ENCODE measurements around the gene ACTR5. TPM values are rescaled to one million over a fixed set of nuclear protein-coding genes. Genes with fewer than 3 reads are reported as not detected.
"Not testable (repeated sequence)": the region's sequence is repeated elsewhere in the genome, so short reads cannot be mapped to it uniquely, and the experiment has no call there.

Gene ACTR5
- total RNA-seq, 2 experiments from 2014 or later = 7.8 to 8.1 TPM

DNA sequence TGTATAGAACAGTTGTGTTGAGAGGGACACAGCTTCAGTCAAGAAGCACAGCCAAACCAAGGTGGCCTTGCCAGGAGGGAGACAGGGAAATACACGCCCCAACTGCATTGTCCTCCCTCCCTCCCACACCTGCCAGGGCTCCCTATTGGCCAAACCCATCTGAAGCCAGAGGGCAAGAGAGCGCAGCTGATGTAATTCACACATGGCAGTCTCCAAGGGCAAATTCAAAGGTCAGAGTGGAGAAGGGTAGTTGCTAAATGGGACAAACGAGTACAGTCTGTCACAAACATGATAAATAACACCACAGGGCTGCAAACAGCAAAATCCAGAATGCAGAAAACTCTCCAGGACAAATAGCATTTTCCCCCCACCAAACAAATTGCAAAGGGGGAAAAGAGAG, 34.0 kb downstream of the ACTR5 start:
- H3K4me3 Mint-ChIP-seq = no peak overlapping the region
- no peak overlapping the region for H3K27ac Mint-ChIP-seq
- H3K4me1 Mint-ChIP-seq = no peaks in the 10 kb centered on the region
- CTCF ChIA-PET = interaction anchor here (1.4 to 1.5 kb wide), 2 partner anchors 17 to 111 kb away, joined by 3 to 4 read pairs; no protein-coding TSS in a partner anchor
- no peaks in the 10 kb centered on the region for H3K9me3 Mint-ChIP-seq
- H3K27me3 Mint-ChIP-seq = no peaks in the 10 kb centered on the region
- H3K36me3 Mint-ChIP-seq (ENCODE audit: low read depth) = no peaks in the 10 kb centered on the region
- no peak for DNase-seq
- POLR2A ChIA-PET = no interaction called here

DNA sequence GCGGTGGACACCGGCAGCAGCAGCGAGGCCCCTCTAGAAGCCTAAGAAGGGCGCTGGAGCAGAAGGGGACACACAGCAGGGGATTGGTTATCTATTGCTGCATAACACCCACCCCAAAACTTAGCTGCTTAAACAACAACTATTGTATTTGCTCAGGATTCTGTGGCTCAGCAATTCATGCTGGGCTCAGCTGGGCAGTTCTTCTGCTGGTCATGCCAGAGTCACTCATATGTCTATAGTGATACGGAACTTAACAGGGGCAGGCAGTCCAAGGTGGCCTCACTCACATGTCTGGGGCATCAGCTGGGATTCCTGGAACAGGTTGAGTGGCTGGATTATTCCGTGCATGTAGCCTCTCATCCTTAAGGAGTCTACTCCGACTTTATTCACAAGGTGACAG, 39.6 kb downstream of the ACTR5 start:
- Mint-ChIP-seq H3K27ac (no peak overlapping the region), H3K9me3 (no peaks in the 10 kb centered on the region), H3K27me3 (no peaks in the 10 kb centered on the region), H3K36me3 (ENCODE audit: low read depth) (no peaks in the 10 kb centered on the region), H3K4me3 (no peak overlapping the region), H3K4me1 (peaks cover 6% of the 10 kb centered on the region)
- no peak for DNase-seq
- CTCF ChIA-PET = interaction anchor here (0.6 to 1.8 kb wide), 3 partner anchors 10 to 12 kb away, joined by 3 to 11 read pairs (median 6); no protein-coding TSS in a partner anchor
- POLR2A ChIA-PET = no interaction called here

- Mint-ChIP-seq H3K27ac (no peak overlapping the region), H3K4me3 (no peak overlapping the region), H3K4me1 (peaks cover 18% of the 10 kb centered on the region), H3K27me3 (no peaks in the 10 kb centered on the region), H3K36me3 (ENCODE audit: low read depth) (no peaks in the 10 kb centered on the region), H3K9me3 (no peaks in the 10 kb centered on the region)
- CTCF ChIA-PET = interaction anchor here (0.6 to 1.7 kb wide), 4 partner anchors 10 to 1655 kb away, joined by 3 to 7 read pairs (median 4); partner anchors contain the start of gene ACTR5
- no peak for DNase-seq
- POLR2A ChIA-PET = no interaction called here
Measured at GRCh38 chr20:38789503-38790199, 41.4 kb downstream of the ACTR5 start.

GRCh38 chr20:38790200-38791053, 42.2 kb downstream of the ACTR5 start:
- no peaks in the 10 kb centered on the region for H3K9me3 Mint-ChIP-seq
- no peak overlapping the region for H3K27ac Mint-ChIP-seq
- H3K27me3 Mint-ChIP-seq = no peaks in the 10 kb centered on the region
- peaks cover 20% of the 10 kb centered on the region for H3K4me1 Mint-ChIP-seq
- H3K4me3 Mint-ChIP-seq = no peak overlapping the region
- ChIA-PET POLR2A (no interaction called here), CTCF (interaction anchor here (0.8 to 1.7 kb wide), 5 partner anchors 9 to 103 kb away, joined by 3 to 7 read pairs (median 4); partner anchors contain the start of gene ACTR5)
- H3K36me3 Mint-ChIP-seq (ENCODE audit: low read depth) = no peaks in the 10 kb centered on the region
- DNase-seq = peak; percentile 71

DNA sequence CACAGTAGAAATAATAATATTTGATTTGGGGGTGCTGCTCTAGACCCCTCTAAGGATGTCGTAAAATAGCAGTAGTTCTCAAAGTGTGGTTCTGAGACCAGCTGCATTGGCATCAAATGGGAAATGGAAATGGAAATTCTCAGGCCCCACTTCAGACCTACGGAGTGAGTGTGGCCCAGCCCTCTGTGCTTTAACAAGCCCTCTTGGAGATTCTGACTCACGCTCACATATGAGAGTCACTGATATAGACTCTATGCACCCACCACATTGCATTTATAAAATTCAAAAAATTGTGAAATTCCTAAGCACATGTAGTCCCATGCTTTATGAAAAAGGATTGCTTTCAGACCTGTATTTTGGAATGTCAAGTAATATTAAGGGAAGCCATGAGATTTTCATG, 43.0 kb downstream of the ACTR5 start:
- CTCF ChIA-PET = interaction anchor here (0.8 to 1.0 kb wide), 2 partner anchors 25 to 28 kb away, joined by 3 to 4 read pairs; no protein-coding TSS in a partner anchor
- no peak overlapping the region for H3K27ac Mint-ChIP-seq

GRCh38 chr20:38791940-38792339, 43.7 kb downstream of the ACTR5 start:
- H3K27me3 Mint-ChIP-seq = no peaks in the 10 kb centered on the region
- CTCF ChIA-PET = no interaction called here
- POLR2A ChIA-PET = no interaction called here
- H3K9me3 Mint-ChIP-seq = peaks cover under 1% of the 10 kb centered on the region
- peaks cover under 1% of the 10 kb centered on the region for H3K36me3 Mint-ChIP-seq (ENCODE audit: low read depth)
- peaks cover 23% of the 10 kb centered on the region for H3K4me1 Mint-ChIP-seq
- no peak for DNase-seq
- no peak overlapping the region for H3K27ac Mint-ChIP-seq
- H3K4me3 Mint-ChIP-seq = no peak overlapping the region

More for the DNA sequence above, 43.0 kb downstream of the ACTR5 start:
- no peaks in the 10 kb centered on the region for H3K9me3 Mint-ChIP-seq
- no peaks in the 10 kb centered on the region for H3K36me3 Mint-ChIP-seq (ENCODE audit: low read depth)
- H3K4me3 Mint-ChIP-seq = no peak overlapping the region
- POLR2A ChIA-PET = no interaction called here
- H3K27me3 Mint-ChIP-seq = no peaks in the 10 kb centered on the region
- no peak for DNase-seq
- peaks cover 20% of the 10 kb centered on the region for H3K4me1 Mint-ChIP-seq

DNA sequence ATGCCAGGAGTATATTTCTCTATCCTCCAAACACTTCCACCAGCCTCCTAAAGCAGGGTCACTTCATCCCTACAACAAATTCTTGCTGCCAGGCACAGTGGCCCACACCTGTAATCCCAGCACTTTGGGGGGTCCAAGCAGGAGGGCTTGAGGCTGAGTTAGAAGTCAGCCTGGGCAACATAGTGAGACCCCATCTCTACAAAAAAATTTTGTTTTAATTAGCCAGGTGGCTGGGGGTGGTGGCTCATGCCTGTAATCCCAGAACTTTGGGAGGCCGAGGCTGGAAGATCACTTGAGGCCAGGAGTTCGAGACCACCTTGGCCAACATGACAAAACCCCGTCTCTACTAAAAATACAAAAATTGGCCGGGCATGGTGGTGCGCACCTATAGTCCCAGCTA, 45.8 kb downstream of the ACTR5 start:
- H3K4me3 Mint-ChIP-seq, DNase-seq, POLR2A ChIA-PET, H3K27me3 Mint-ChIP-seq, H3K27ac Mint-ChIP-seq: not testable (repeated sequence)
- CTCF ChIA-PET = interaction anchor here (0.7 kb wide), 1 partner anchor 9 kb away, joined by 8 read pairs; no protein-coding TSS in a partner anchor
- peaks cover 12% of the 10 kb centered on the region for H3K9me3 Mint-ChIP-seq
- peaks cover 12% of the 10 kb centered on the region for H3K36me3 Mint-ChIP-seq (ENCODE audit: low read depth)
- H3K4me1 Mint-ChIP-seq = peaks cover 39% of the 10 kb centered on the region

DNA sequence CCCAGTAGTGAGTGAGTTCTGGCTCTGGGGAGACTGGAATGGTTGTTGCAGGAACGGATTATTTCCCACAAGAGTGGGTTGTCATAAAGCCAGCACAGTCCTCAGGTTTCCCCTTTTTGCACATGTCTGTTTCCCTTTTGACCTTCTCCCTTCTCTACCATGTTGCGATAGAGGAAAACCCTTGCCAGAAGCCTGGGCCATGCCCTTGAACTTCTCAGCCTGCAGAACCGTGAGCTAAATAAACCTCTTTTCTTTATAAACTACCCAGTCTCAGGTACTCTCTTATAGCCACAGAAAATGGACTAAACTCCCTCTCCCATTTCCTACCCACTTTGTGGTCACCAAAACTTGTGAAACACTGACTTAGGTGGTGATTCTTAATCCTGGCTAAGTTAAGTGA, 50.0 kb downstream of the ACTR5 start:
- Mint-ChIP-seq H3K36me3 (ENCODE audit: low read depth) (peaks cover 17% of the 10 kb centered on the region), H3K9me3 (peaks cover 13% of the 10 kb centered on the region), H3K27ac (no peak overlapping the region), H3K27me3 (no peaks in the 10 kb centered on the region), H3K4me3 (no peak overlapping the region), H3K4me1 (peaks cover 53% of the 10 kb centered on the region)
- no peak for DNase-seq
- POLR2A ChIA-PET = no interaction called here
- CTCF ChIA-PET = interaction anchor here (0.9 to 2.0 kb wide), 5 partner anchors 8 to 17 kb away, joined by 3 to 7 read pairs (median 3); no protein-coding TSS in a partner anchor

DNA sequence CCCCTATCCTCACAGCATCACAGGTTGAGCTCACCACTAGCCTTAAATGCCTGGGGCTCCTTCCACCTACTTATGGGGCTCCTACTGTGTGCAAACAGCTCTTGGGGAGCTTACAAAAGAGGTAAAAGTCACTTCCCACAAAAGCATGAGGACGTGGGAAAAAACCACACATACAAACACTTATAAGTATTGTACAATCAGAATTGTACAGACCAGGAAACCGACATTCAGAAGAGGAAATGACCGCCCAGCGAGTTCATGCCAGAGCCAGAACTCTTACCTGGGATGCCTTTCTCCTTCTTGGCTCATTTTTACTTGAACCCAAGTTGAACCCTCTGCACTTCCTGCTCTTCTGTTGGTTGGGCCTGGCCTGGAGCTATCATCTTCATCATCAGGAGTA, 50.9 kb downstream of the ACTR5 start:
- DNase-seq = no peak
- peak overlapping the region; percentile 87 for H3K27ac Mint-ChIP-seq
- peak overlapping the region; percentile 36 for H3K4me3 Mint-ChIP-seq
- H3K27me3 Mint-ChIP-seq = no peaks in the 10 kb centered on the region
- POLR2A ChIA-PET = interaction anchor here (0.6 kb wide), 1 partner anchor 38 kb away, joined by 4 read pairs; no protein-coding TSS in a partner anchor
- peaks cover 54% of the 10 kb centered on the region for H3K4me1 Mint-ChIP-seq
- CTCF ChIA-PET = interaction anchor here (0.6 to 2.0 kb wide), 10 partner anchors 9 to 580 kb away, joined by 3 to 7 read pairs (median 3); no protein-coding TSS in a partner anchor
- peaks cover 17% of the 10 kb centered on the region for H3K36me3 Mint-ChIP-seq (ENCODE audit: low read depth)
- H3K9me3 Mint-ChIP-seq = peaks cover 13% of the 10 kb centered on the region

- no peak for DNase-seq
- Mint-ChIP-seq H3K27ac (no peak overlapping the region), H3K4me1 (peaks cover 60% of the 10 kb centered on the region), H3K36me3 (ENCODE audit: low read depth) (peaks cover 17% of the 10 kb centered on the region), H3K27me3 (no peaks in the 10 kb centered on the region), H3K4me3 (no peak overlapping the region), H3K9me3 (peaks cover 13% of the 10 kb centered on the region)
- CTCF ChIA-PET = no interaction called here
- POLR2A ChIA-PET = no interaction called here
Measured at GRCh38 chr20:38800882-38801281, 52.6 kb downstream of the ACTR5 start.

- H3K4me1 Mint-ChIP-seq = peaks cover 62% of the 10 kb centered on the region
- no peaks in the 10 kb centered on the region for H3K9me3 Mint-ChIP-seq
- DNase-seq = no peak
- H3K27me3 Mint-ChIP-seq = no peaks in the 10 kb centered on the region
- peak overlapping the region; percentile 97 for H3K27ac Mint-ChIP-seq
- H3K4me3 Mint-ChIP-seq = peak overlapping the region; percentile 87
- CTCF ChIA-PET = interaction anchor here (1.8 kb wide), 1 partner anchor 10 kb away, joined by 4 read pairs; no protein-coding TSS in a partner anchor
- POLR2A ChIA-PET = no interaction called here
- H3K36me3 Mint-ChIP-seq (ENCODE audit: low read depth) = peaks cover 22% of the 10 kb centered on the region
Measured at GRCh38 chr20:38804221-38804620, 56.0 kb downstream of the ACTR5 start.

DNA sequence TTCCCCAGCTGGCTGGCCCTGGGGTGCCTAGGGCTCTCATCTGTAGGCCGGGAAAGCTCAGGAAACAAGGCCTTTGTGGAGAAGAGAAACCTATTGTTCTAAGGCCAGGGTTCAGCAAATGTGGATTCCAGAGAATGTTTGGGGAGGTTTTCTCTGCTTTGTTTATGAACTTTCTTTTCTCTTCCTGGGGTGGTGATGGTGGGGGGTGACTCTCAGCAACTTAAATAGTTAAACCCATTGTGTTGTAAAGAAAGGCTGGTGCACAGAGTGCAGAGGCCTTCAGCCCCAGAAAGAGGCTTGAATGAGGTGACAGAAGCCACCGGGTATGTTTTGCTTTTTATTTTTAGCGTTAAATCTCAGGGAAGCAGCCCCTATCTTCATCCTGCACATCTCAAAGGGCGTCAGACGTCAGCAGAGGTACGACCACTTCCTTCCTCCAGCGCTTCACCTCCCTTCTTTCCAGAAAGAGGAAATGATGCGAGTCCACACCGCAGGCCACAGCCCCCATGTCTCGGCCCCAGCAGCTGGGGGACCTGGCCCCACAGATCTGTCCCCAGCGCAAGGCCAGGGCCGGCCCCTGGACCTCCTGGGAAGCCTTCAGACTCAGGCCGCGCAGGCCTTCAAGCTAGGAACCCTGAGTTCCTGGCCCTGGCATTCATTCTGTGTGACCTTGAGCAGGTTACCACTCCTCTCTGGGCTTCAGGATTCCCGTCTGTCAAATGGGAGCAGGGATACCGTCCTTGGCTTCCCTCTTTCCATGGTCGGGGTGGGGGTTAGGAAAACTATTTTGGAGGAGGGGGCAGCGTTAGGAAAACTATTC, 56.6 kb downstream of the ACTR5 start:
- Mint-ChIP-seq H3K36me3 (ENCODE audit: low read depth) (peaks cover 25% of the 10 kb centered on the region), H3K27me3 (no peaks in the 10 kb centered on the region), H3K27ac (peak overlapping the region; percentile 97), H3K4me1 (peaks cover 60% of the 10 kb centered on the region), H3K4me3 (peak overlapping the region; percentile 87), H3K9me3 (no peaks in the 10 kb centered on the region)
- POLR2A ChIA-PET = interaction anchor here (0.6 to 1.0 kb wide), 3 partner anchors 10 to 70 kb away, joined by 3 to 4 read pairs (median 3); no protein-coding TSS in a partner anchor
- peak; percentile 85 for DNase-seq
- CTCF ChIA-PET = interaction anchor here (0.9 to 1.9 kb wide), 10 partner anchors 9 to 157 kb away, joined by 3 to 6 read pairs (median 4); partner anchors contain the start of gene DHX35

Data from activated CD4-positive, alpha-beta T cell treated with anti-CD3 and anti-CD28 coated beads, Interleukin-2, amount 10 ng/mL, durations not matched to agents 7 days and 5 days (primary cell).